Inflammatory macrophage (primary cell): Measurements from ENCODE around the gene FTSJ3.
"Not testable (repeated sequence)": the region's sequence is repeated elsewhere in the genome, so short reads cannot be mapped to it uniquely, and the experiment has no call there.

Experiments used
- DNase-seq, 2 donors: peaks; one replicate each; pipeline ENCODE4 v3.0.0-alpha.2; 2020 to 2022
- total RNA-seq, 18 experiments: gene quantifications; one replicate each; lab custom pipeline; 2026; ENCODE audit warnings: mixed read lengths in 6 of 18, inconsistent platforms in 2 of 18; lab: John Stamatoyannopoulos, UW

FTSJ3 gene
- 10.8 to 66.9 (median 44.1) reads per million in 18 experiments for total RNA-seq

GRCh38 chr17:63827002-63827800, at the start of gene FTSJ3, which contains the start of gene PSMC5:
TSS of gene FTSJ3 (minus strand) at chr17:63827663. CDS start at chr17:63826902, 761 bp downstream.
TSS of gene PSMC5 (plus strand) at chr17:63827431. CDS start at chr17:63827491, 60 bp downstream.
- peak; percentile 94 to 97 for DNase-seq

DNA sequence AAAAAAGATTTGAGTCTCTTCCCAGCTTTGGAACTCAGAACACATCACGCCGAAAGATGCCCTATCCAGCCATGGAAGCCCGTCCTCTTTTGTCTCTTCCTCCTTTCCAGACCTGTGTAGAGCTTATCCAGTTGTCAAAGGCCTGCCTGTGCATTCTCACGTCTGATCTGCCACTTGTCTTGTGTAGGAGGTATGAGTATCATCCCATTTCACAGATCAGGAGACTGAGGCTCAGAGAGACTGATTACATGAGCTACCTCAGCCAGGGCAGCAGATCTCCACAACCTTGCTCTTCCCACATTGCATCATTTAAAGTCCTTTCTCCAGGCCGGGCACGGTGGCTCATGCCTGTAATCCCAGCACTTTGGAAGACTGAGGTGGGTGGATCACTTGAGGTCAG, 47.2 kb upstream of the FTSJ3 start:
- not testable (repeated sequence) for DNase-seq

- DNase-seq: not testable (repeated sequence)
Observed at GRCh38 chr17:63874061-63874626, 46.7 kb upstream of the FTSJ3 start.

GRCh38 chr17:63873577-63873976, 46.1 kb upstream of the FTSJ3 start, which contains the start of gene CSH2:
TSS of gene CSH2 (minus strand) at chr17:63873677. CDS start at chr17:63873614, 63 bp downstream.
- not testable (repeated sequence) for DNase-seq

- DNase-seq: not testable (repeated sequence)
Observed at GRCh38 chr17:63871646-63872365, 44.3 kb upstream of the FTSJ3 start.

GRCh38 chr17:63870292-63870665, 42.8 kb upstream of the FTSJ3 start:
- not testable (repeated sequence) for DNase-seq

- DNase-seq: not testable (repeated sequence)
Observed at GRCh38 chr17:63869491-63870291, 42.2 kb upstream of the FTSJ3 start.

DNA sequence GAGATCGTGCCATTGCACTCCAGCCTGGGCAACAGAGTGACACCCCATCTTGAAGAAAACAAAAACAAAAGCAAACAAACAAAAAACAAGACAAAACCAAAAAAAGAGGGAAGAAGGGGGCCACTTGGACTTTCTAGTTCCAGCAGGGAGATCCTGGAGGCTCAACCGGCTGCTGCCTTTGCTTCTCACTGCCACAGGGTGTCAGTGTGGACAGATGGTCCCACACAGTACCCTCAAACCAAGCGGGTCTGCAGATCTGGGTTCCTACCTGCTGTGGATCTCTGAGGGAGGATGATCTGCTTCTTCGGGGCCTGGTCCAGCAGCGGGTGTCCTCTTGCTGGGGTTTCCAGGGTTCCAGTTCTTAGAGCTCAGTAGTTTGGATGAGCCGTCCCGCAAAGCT, 39.2 kb upstream of the FTSJ3 start:
- DNase-seq: peak in 1 of 2 donors; percentile 10

- no peak for DNase-seq
Observed at GRCh38 chr17:63859257-63859656, 31.8 kb upstream of the FTSJ3 start.

DNA sequence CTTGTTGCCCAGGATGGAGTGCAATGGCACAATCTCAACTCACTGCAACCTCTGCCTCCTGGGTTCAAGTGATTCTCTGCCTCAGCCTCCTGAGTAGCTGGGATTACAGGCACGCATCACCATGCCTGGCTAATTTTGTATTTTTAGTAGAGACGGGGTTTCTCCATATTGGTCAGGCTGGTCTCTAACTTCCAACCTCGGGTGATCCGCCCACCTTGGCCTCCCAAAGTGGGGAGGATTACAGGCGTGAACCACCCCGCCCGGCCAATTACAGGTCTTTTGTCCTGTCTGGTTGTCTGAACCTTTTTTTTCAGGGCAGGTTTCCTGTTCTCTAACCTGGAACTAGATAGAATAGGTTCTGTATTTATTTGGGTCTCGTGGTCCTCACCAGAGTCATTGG, 29.0 kb upstream of the FTSJ3 start:
- not testable (repeated sequence) for DNase-seq

DNA sequence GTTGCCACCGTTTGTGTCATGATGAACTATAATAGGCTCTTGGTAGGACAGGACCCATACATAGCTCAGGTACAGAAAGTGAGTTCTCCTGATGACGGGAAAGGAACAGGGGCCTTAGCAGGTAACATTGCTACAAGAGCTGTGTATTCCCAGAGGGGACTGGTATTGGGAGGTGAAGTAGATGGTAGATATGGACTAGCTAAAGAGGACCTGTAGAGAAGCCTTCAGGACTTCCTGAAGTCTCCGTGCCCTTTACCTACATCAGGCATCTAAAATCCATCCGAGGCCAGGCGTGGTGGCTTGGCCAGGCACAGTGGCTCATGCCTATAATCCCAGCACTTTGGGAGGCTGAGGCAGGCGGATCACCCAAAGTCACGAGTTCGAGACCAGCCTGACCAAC, 27.7 kb upstream of the FTSJ3 start:
- no peak for DNase-seq

- no peak for DNase-seq
Observed at GRCh38 chr17:63854709-63855108, 27.2 kb upstream of the FTSJ3 start.

- DNase-seq: no peak
Observed at GRCh38 chr17:63853260-63853659, 25.8 kb upstream of the FTSJ3 start.

- no peak for DNase-seq
Observed at GRCh38 chr17:63850401-63850800, 22.9 kb upstream of the FTSJ3 start.

- DNase-seq: peak; percentile 97 to 98
Observed at GRCh38 chr17:63848834-63849689, 21.6 kb upstream of the FTSJ3 start.

- no peak for DNase-seq
Observed at GRCh38 chr17:63847525-63848249, 20.2 kb upstream of the FTSJ3 start.

DNA sequence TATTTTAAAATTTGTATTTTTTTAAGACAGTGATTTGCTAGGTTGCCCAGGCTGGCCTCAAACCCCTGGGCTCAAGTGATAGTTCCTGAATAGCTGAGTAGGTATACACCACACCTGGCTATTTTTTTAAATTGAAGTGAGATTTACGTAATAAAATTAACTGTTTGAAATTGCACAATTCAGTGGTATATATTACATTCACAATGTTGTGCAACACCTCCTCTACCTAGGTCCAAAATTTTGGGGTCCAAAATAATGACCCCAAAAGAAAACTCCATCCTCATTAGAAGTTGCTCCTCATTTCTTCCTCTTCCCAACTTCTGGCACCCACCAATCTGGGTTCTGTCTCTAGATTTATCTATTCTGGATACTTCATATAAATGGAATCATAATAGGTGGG, 18.0 kb upstream of the FTSJ3 start:
- DNase-seq: no peak

DNA sequence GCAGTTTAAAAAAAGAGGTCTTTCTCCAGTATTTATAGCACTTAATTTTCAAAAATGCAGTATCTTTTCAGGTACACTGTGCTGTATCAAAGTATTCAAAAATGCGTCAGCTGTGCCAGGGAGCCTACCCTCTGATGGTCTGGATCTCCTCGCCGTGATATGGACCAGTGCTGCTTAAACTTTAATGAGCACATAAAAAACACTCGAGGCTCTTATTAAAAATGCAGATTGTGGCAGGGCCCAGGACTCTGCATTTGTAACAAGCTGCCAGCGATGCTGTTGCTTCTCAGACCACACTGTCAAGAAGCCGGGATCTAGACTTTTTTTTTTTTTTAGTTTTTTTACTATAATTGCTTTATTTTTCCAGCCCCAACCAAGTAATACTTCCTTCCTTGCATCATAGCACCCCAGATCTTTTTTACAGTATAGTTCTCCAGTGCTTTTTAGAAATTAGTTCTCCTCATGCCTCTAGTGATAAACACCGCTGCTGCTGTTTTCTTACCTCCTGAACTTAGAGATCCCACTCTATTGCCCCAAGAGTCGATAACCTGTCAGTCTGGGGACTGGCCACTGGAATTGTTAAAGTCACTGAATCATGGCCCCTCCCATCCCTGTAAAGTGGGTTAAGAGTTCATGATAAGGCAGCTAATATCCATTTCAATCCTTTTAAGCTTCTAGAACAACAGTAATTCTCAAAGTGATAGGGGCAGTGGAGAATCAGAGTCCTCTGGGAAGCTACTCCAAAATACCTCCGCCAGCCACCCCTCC, 16.6 kb upstream of the FTSJ3 start:
- DNase-seq: no peak

DNA sequence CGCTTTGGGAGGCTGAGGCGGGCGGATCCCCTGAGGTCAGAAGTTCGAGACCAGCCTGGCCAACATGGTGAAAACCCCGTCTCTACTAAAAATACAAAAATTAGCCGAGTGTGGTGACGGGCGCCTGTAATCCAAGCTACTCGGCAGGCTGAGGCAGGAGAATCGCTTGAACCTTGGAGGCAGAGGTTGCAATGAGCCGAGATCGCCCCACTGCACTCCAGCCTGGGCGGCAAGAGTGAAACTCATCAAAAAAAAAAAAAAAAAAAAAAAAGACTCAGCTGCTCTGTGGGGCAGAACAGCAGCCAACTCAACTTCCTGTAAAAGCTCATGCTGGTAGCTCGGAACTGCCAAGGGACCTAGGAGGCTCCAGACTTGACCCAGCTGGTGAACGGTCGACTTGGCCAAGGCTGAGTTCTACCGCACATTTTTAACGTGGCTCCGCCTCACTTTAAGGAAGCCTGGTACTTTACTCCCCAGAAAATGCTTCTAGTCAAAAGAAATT, 16.0 kb upstream of the FTSJ3 start:
- peak; percentile 73 to 77 for DNase-seq
